DOHH2 (cell line): Measurements from ENCODE around the gene EFTUD2.

Experiments used
- H3F3A ChIP-seq: fragments of 200-600 bp; sonication (generic), shearing (Covaris generic); 2 replicates; pipeline ENCODE4 v1.6.0; 2016; ENCODE audit warnings: antibody characterized with exemption, mild to moderate bottlenecking; ENCODE audit not compliant: control insufficient read depth, insufficient read depth
- H3K27ac ChIP-seq: fragments of 200-600 bp; sonication (generic); 2 replicates; pipeline ENCODE4 v1.5.1; 2014; ENCODE audit warnings: low read depth, mild to moderate bottlenecking, low read length, moderate library complexity
- H3K27me3 ChIP-seq: fragments of 200-600 bp; sonication (generic); 2 replicates; pipeline ENCODE4 v1.6.1; 2014; ENCODE audit warnings: mild to moderate bottlenecking, low read length, mixed read lengths; ENCODE audit not compliant: control insufficient read depth
- H3K36me3 ChIP-seq: fragments of 200-600 bp; sonication (generic); 2 replicates; pipeline ENCODE4 v1.6.1; 2014; ENCODE audit warnings: mild to moderate bottlenecking, low read length, moderate library complexity, mixed read lengths; ENCODE audit not compliant: control insufficient read depth
- H3K4me1 ChIP-seq: fragments of 200-600 bp; sonication (generic); 2 replicates; pipeline ENCODE4 v1.6.1; 2014; ENCODE audit warnings: mild to moderate bottlenecking, low read length, mixed read lengths; ENCODE audit not compliant: control insufficient read depth
- H3K4me2 ChIP-seq: fragments of 200-600 bp; sonication (generic); 2 replicates; pipeline ENCODE4 v1.6.0; 2014; ENCODE audit warnings: mild to moderate bottlenecking, low read length, moderate library complexity
- H3K4me3 ChIP-seq: fragments of 200-600 bp; sonication (generic); 2 replicates; pipeline ENCODE4 v1.5.1; 2014; ENCODE audit warnings: mild to moderate bottlenecking, low read length, mixed read lengths
- H3K79me2 ChIP-seq: fragments of 200-600 bp; sonication (generic); 2 replicates; pipeline ENCODE4 v1.6.1; 2014; ENCODE audit warnings: mild to moderate bottlenecking, low read length, mixed read lengths; ENCODE audit not compliant: control insufficient read depth
- H3K9me2 ChIP-seq: fragments of 200-600 bp; sonication (generic); replicated peaks from 2 replicates; pipeline ENCODE4 v1.6.1; 2014; ENCODE audit warnings: mild to moderate bottlenecking, low read length, mixed read lengths; ENCODE audit not compliant: control insufficient read depth
- H3K9me3 ChIP-seq: fragments of 200-600 bp; sonication (generic); 2 replicates; pipeline ENCODE4 v1.6.1; 2014; ENCODE audit warnings: antibody characterized with exemption, low read length, mixed read lengths; ENCODE audit not compliant: control insufficient read depth, insufficient read depth
- H4K20me1 ChIP-seq: fragments of 200-600 bp; sonication (generic); 2 replicates; pipeline ENCODE4 v1.6.0; 2014; ENCODE audit warnings: low read depth, mild to moderate bottlenecking, antibody characterized with exemption, low read length, moderate library complexity; ENCODE audit not compliant: control insufficient read depth, insufficient read depth
- EZH2phosphoT487 ChIP-seq: fragments of 200-600 bp; sonication (generic); IDR thresholded peaks from 2 replicates; pipeline ENCODE4 v1.6.1; 2017; ENCODE audit warnings: borderline replicate concordance, mild to moderate bottlenecking, antibody characterized with exemption, low read length, moderate library complexity, mixed read lengths
- TF ChIP-seq, protein P1 (sequence below): fragments of 200-600 bp; sonication (generic); IDR thresholded peaks from one replicate; pipeline ENCODE4 v1.5.1; 2014; ENCODE audit warnings: antibody characterized with exemption, mild to moderate bottlenecking, low read depth, low read length; ENCODE audit not compliant: poor library complexity, severe bottlenecking

The EFTUD2 gene

DNA sequence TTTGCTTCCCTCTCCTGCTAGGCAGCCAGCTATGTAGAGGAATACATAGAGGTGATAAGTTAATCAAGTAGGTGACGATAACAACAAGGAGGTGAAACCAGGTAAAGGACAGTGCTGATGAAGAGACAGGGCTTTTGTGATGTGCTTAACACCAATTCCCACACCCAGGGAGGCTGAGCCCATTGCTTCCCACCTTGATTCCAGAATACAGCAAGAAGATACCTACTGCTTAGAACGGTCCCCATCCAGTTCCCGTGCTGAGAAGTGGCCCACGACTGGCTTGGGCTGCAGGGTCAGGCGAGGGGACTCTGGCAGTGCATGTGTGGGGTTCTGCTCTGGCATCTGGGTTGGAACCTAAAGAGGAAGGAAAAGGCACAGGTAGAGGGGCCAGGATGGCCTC lies 32.1 kb upstream of the EFTUD2 start:
- Histone ChIP-seq H3K27ac (no peak overlapping the region), H3K4me3 (no peak overlapping the region), H3K9me2 (no peaks in the 10 kb centered on the region), H3K27me3 (no peaks in the 10 kb centered on the region), H3K4me2 (no peak overlapping the region), H3K79me2 (peaks cover 7% of the 10 kb centered on the region), H3K4me1 (no peaks in the 10 kb centered on the region), H4K20me1 (no peaks in the 10 kb centered on the region), H3F3A (no peaks in the 10 kb centered on the region), H3K36me3 (peaks cover 98% of the 10 kb centered on the region), H3K9me3 (no peaks in the 10 kb centered on the region)
- TF ChIP-seq EZH2phosphoT487 = no peak
- TF ChIP-seq, protein P1, sequence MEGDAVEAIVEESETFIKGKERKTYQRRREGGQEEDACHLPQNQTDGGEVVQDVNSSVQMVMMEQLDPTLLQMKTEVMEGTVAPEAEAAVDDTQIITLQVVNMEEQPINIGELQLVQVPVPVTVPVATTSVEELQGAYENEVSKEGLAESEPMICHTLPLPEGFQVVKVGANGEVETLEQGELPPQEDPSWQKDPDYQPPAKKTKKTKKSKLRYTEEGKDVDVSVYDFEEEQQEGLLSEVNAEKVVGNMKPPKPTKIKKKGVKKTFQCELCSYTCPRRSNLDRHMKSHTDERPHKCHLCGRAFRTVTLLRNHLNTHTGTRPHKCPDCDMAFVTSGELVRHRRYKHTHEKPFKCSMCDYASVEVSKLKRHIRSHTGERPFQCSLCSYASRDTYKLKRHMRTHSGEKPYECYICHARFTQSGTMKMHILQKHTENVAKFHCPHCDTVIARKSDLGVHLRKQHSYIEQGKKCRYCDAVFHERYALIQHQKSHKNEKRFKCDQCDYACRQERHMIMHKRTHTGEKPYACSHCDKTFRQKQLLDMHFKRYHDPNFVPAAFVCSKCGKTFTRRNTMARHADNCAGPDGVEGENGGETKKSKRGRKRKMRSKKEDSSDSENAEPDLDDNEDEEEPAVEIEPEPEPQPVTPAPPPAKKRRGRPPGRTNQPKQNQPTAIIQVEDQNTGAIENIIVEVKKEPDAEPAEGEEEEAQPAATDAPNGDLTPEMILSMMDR = no peak

DNA sequence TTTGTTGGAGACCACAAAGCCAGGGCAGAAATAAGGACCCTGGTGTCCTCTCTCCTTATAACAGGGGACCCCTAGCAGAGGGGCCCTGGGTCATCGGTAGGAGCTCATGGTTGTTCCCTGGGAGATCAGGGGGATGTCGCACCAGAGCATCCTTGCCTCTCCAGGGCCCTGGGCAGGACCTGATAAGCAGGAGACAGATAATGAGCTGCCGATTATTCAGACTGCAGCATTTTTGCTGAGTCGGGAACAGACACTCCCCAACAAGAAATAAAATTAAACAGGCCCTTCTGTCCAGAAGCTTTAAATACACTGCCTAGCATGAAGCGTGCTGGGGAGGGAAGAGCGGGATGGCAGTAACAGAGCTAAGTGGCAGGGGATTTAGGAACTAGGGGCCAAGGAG lies 31.4 kb upstream of the EFTUD2 start:
- Histone ChIP-seq H4K20me1 (no peaks in the 10 kb centered on the region), H3F3A (peaks cover 2% of the 10 kb centered on the region; the same call in 1 of the 2 replicates), H3K27me3 (no peaks in the 10 kb centered on the region), H3K27ac (no peak overlapping the region), H3K9me3 (no peaks in the 10 kb centered on the region), H3K79me2 (peaks cover 1% of the 10 kb centered on the region; the same call in 1 of the 2 replicates), H3K4me2 (no peak overlapping the region), H3K9me2 (no peaks in the 10 kb centered on the region), H3K36me3 (peaks cover 98% of the 10 kb centered on the region), H3K4me1 (no peaks in the 10 kb centered on the region), H3K4me3 (no peak overlapping the region)
- no peak for TF ChIP-seq EZH2phosphoT487
- TF ChIP-seq, protein P1 = no peak

DNA sequence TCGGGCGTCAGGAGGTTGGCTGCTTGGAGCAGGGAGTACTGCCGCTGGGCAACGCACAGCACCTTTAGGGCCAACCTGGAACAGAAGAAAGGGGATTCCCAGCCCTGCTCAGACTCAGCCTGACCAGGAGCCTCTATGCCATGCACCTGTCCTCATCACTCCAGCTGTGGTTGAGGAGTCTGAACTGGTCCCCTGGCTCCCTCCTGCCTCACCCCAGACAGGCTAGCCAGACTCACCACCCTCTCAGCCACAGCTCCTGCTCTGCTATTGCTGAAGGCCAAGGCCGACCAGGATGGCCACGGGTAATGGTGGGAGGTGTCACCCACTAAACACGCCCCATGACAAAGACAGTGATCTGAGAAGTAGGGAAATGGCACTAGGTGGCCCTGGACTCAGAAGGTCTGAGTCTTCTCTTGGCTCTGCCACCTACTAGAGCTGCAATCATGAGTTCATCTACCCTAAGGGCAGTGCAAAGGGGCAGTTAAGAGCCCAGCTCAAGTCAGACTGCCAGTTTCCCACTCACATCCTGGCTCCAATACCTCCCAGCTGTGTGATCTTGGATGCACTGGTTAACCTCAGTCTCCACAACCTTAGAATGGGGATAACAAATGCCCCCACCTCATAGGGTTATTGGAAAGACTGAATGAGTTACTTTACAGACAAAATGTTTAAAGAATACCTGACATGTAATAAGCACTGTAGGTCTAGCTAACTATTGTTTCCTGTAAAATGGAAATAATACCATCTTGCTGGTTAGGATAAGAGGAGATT lies 29.9 kb upstream of the EFTUD2 start:
- peaks cover 5% of the 10 kb centered on the region; the same call in 1 of the 2 replicates for H3F3A ChIP-seq
- H3K36me3 ChIP-seq = peaks cover 84% of the 10 kb centered on the region
- no peak for TF ChIP-seq EZH2phosphoT487
- TF ChIP-seq, protein P1 = no peak
- no peaks in the 10 kb centered on the region for H3K9me2 ChIP-seq
- no peaks in the 10 kb centered on the region for H3K79me2 ChIP-seq
- H3K9me3 ChIP-seq = no peaks in the 10 kb centered on the region
- no peaks in the 10 kb centered on the region for H3K4me1 ChIP-seq
- no peak overlapping the region for H3K4me3 ChIP-seq
- H4K20me1 ChIP-seq = 0 out of 2 replicates have a peak, but pooled peaks cover 2% of the 10 kb centered on the region
- H3K27me3 ChIP-seq = no peaks in the 10 kb centered on the region
- H3K4me2 ChIP-seq = no peak overlapping the region
- no peak overlapping the region for H3K27ac ChIP-seq
